HG02678 (cell line): ENCODE measurements around the gene GLT8D2.

ENCODE experiments used
- ATAC-seq: cut with Tn5 transposase; IDR thresholded peaks from one replicate; pipeline ENCODE4 v1.9.1; 2021; ENCODE audit warnings: mild to moderate bottlenecking, moderate library complexity; ENCODE audit not compliant: unreplicated experiment

Gene GLT8D2

DNA sequence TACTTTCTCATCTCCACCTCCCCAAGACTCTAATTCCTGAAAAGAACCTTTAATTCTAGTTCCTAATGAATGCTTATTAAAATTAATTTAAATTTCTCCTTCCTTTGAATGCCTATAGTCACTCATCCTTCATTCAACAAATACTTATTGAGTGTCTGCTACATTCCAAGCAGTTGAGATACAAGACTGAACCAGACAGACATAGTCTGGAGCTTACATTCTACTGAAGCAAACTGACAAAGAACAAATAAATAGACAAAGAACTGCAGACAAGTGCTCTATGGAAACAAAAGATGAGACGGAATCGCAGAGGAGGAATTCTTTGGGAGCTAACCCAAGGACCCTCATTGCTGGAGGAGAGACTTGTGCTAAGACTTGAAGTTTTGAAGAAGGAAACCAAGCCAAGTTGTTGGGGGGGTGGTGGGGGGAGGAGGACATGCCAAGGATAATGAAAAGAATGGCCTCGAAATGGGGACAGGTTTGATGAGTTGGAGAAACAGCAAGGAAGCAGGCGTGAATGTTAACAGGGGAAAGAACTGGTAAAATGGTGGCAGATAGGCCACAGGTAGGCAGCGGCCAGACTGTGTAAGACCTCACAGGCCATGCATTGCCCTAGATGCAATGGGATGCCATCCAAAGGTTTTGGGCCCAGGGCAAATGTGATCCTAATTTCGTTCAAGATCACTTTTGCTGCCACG lies 94.0 kb downstream of the GLT8D2 start:
- no peak for ATAC-seq

DNA sequence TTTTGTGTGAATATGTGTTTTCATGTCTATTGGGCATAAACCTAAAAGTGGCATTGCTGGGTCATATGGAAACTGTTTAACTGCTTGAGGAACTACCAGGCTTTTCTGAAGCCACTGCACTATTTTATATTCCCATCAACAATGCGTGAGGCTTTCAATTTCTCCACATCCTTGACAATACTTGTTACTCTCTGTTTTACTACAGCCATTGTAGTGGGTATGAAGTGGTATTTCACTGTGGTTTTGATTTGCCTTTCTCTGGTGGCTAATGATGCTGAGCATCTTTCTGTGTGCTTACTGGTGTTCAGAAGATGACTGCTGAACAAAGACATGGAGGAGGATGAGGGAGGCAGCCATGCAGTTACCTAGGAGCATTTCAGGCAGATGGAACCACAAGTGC lies 97.5 kb downstream of the GLT8D2 start:
- ATAC-seq = no peak

DNA sequence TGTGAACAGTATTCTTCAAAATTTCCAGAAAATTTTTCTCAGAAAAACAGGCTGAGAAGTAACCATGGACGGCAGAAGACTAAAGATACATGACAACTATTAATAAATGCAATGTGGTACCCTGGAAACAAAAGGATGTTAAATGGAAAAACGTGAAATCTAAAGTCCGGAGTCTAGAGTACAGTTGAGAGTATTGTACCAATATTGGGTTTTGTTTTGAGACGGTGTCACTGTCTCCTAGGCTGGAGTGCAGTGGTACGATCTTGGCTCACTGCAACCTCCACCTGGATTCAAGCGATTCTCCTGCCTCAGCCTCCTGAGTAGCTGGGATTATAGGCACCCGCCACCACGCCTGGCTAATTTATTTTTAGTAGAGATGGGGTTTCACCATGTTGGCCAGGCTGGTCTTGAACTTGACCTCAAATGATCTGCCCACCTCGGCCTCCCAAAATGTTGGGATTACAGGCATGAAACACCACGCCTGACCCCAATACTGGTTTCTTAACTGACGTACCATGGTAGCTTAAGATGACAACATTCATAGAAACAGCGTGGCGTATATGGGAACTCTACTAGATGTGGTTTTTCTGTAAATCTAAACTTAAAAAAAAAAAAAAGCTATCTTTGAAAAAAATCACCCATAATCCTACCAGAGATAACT lies 101.1 kb downstream of the GLT8D2 start:
- no peak for ATAC-seq

DNA sequence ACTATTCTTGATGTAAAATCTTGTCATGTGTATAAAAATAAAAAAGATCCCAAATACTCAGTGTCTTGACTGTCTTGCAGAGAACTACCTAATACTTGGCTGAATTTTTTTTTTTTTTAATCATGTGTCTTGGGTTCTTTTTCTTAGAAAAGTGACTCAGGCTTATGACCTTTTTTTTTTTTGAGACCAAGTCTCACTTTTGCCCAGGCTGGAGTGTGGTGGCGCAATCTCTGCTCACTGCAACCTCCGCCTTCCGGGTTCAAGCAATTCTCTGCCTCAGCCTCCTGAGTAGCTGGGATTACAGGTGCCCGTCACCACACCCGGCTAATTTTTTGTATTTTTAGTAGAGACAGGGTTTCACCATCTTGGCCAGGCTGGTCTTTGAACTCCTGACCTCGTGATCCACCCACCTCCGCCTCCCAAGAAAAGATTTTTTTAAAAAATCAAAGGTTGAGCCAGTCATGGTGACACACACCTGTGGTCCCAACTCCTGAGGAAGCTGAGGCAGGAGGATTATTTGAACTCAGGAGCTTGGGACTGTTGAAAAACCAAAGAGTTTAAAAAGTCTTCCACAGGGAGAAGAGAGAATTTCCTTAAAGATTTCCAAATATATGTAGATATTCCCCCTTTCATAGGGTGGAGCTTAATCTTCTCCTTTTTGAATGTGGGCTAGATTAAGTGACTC lies 102.0 kb downstream of the GLT8D2 start:
- no peak for ATAC-seq

DNA sequence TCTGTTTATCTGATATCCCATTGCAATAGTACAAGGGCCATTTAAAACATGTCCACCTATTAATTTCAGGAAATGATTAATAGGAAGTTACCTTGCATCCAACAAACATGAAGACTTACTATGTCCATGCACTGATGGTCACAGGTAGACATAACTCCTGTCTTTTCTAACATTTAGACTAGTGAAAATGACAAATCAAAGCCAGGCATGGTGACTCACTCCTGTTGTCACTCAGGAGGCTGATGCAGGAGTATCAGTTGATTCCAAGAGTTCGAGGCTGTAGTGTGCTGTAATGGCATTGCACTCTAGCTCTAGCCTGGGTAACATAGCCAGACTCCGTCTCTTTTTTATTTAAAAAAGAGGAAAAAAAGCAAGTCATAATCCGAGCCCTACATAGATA lies 105.0 kb downstream of the GLT8D2 start:
- no peak for ATAC-seq
